GM18867 (cell line): ENCODE measurements around the gene ANKRD34A.

Experiments
- ATAC-seq: cut with Tn5 transposase; IDR thresholded peaks from one replicate; pipeline ENCODE4 v1.9.1; 2021; ENCODE audit warnings: mild to moderate bottlenecking, moderate library complexity; ENCODE audit not compliant: unreplicated experiment

ANKRD34A gene

DNA sequence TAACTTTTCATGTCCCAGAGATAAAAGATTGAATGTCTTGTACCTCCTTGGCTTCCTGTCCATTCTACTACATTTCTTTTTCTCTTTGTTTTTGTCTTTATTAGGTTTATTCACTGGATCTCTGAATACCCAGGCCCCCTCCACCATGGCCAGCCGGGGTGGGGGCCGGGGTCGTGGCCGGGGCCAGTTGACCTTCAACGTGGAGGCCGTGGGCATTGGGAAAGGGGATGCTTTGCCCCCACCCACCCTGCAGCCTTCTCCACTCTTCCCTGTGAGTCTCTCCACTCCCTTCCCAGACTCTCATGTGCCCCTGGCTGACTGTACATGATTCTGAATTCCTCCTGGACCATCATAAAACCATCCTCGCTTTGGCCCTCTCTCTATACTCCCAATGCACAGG lies 10.3 kb upstream of the ANKRD34A start:
- ATAC-seq: no peak

- ATAC-seq: no peak
Observed at GRCh38 chr1:145972580-145972979, 8.2 kb upstream of the ANKRD34A start.

DNA sequence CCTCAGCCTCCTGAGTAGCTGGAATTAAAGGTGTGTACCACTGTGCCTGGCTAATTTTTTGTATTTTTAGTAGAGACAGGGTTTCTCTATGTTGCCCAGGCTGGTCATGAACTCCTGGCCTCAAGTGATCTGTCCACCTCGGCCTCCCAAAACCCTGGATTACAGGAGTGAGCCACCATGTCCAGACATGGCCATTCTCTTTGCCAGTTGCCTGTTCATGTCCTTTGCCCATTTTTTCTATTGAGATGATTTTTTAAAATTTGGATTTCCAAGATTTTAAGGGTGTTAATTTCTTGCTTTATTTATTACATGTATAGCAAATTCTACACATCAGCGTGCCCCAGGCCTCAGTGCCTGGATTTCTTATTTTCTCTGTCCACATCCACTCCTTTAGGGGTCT lies 2.9 kb upstream of the ANKRD34A start:
- ATAC-seq: no peak

DNA sequence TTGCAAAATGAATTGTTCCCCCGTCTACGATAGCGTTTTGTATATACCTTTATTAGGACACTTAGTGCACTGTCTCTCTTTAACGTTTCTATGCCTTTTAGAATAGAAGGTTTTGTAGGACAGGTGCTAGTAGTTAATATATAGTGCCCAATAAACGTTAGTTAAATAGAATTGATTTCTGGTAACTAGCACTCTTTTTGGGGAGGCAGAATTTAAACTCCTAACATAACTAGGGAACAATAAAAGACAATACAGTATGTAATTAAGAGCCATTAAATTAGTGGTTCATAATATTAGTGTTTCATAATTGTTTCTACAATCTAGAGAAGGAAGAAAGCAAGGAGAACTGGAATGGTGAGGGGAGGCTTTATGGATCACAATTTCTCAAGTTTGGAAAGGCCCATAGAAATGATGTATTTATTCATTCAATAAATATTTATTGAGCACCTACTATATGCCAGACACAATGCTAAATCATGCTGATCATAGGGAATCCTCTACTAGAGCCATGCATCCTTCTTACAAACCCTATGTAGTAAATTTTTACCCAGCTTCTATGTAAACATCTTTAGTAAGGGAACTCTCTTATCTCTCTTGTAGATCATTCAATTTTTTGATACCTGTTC lies 857 bp upstream of the ANKRD34A start:
- no peak for ATAC-seq

DNA sequence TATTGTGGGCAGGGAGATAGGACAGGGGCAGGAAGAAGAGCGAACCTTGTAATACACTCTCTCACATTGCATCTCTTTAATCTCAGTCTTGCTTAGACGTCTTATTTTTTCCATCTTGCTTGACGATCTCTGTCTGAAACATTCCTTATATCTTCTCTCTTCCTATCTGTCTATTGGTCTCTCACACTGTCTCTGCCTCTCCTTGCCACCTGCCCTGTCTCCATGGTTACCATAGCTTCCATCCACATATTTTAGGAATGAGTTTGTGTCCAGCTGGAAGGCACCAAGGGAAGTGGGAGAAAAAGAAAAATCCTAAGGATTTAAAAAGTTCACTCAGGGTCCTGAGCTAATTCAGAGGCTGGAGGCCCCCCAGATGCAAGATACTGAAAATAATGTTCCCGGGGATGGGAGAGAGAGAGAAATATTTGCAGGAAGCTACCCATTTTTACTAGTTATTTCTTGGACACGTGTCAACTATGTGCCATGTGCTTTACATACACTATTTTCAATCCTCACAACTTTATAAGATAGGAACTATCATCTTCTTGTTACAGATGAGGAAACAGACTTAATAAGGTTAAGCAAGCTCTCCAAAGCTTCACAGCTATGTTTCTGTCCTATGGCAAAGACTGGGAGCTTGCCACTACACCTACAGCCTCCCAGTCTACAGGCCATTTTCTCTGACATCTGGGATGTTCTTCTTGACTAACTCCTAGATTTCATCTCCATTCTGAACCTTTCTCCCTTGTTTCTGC lies 933 bp downstream of the ANKRD34A start:
- ATAC-seq: no peak

DNA sequence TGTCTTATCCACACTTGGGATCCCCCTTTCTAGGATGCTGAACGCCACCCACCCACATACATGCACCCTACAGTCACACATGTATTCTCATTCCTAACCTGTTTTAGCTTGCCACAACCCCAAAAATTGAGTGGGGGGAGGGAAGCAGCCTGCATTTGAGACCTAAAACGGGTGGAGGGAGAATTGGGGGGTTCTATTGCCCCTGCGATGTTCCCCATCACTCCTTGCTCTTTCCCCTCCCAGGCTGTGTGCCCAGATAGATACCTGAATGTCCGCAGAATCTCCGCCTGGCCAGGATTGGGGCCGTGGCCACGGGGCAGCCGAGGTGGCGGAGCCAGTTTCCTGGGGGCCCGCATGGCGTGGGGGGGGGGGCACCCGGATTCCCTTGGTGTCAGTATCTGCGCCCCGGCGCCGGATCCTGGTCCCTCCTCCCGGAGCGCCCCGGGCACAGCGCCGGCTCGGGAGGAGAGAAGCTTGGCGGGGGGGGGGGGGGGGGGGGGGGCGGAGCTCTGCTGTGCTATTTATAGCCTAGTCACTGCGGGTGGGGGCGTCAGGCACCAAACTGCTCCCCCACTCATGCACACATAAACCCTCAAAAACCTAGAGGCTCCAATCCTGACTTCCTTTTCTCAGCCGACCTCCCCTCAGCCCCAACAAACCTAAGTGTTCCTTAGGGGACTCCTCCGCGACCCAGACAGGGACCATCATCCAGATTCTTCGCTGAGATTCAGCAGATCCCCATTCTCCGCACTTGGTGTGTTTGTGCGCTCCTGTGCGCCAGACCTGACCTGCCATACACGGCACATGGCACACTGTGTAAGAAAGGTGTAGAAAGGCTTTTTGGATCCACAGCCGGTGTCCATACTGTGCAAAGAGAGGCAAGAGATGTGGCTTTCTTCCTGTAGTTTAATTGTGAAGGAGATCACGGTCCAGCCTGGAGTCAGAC lies 1.9 kb downstream of the ANKRD34A start:
- ATAC-seq: no peak

- no peak for ATAC-seq
Observed at GRCh38 chr1:145961425-145962156, 2.8 kb downstream of the ANKRD34A start.

GRCh38 chr1:145961109-145961424 lies 3.3 kb downstream of the ANKRD34A start:
- ATAC-seq: no peak

DNA sequence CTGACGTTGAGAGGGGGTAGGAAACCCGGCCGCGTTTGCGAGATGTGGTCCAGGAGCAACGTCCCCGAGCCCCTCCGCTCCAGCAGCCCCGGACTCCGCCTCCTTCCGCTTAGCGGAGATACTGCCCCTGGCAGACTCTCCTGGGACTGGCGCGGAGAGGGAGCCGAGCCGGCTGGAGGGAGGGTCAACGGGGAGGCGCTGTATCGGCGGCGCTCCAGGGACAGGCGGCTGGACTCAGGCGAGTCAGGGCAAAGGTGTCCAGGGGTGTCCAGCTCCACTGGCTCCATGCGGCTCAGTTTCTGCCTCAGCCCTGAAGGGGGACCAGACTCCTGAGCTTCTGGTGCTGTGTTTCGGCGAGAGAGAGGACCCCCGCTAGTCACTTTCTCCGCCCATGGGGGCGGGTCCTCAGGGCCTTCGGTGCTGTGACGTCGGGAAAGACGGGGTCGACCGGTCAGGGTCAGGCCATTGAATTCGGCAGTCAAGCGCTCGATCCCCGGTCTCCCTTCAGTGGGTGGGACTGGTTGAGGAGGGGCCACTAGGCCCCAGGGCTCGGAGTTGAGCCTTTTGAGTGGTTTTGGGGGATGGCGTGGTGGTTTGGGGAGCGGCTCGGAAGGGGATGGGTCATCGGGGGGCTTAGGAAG lies 3.8 kb downstream of the ANKRD34A start:
- no peak for ATAC-seq

DNA sequence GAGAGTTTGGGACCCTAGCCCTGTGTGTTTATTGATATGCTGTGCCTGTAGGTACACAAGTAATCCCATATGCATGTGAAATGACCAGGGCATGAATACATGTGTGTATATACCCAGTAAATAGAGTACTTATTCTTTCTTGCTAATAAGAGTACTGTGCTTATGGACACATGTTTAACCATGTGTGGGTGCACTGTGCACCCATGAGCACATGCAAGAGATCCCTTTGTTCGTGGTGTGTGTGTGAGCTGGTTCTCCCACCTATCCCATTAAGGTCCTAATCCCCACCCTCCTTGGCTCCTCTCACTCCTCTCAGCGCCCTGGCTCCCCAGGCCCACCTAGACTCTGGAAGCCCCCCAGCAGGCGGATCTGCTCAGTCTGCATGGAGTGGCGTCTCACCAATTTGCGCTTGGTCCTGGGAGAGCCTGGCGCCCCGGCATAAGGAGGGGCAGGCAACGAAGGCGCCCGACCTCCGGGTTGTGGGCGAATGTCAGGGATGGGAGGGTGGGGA lies 4.4 kb downstream of the ANKRD34A start:
- ATAC-seq: no peak

DNA sequence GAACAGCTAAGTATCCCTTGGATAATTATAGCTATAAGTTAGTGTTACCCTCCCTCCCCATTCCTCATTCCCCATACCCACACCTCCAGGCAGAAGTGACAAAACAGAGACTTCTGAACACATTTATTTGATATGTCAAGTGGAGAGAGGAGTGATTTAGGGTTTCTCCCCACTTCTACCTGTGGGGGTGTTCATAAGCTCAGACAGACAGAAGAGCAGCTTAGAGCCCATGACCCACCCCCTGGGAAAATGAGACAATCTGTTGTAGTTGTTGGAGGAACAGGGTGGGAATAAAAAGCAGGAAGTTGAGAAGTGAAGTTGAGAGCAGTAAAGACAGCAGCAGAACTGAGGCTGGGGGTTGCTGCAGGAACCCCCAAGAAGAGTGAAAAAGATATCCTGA lies 5.0 kb downstream of the ANKRD34A start:
- ATAC-seq: no peak

- no peak for ATAC-seq
Observed at GRCh38 chr1:145958734-145959133, 5.6 kb downstream of the ANKRD34A start.

DNA sequence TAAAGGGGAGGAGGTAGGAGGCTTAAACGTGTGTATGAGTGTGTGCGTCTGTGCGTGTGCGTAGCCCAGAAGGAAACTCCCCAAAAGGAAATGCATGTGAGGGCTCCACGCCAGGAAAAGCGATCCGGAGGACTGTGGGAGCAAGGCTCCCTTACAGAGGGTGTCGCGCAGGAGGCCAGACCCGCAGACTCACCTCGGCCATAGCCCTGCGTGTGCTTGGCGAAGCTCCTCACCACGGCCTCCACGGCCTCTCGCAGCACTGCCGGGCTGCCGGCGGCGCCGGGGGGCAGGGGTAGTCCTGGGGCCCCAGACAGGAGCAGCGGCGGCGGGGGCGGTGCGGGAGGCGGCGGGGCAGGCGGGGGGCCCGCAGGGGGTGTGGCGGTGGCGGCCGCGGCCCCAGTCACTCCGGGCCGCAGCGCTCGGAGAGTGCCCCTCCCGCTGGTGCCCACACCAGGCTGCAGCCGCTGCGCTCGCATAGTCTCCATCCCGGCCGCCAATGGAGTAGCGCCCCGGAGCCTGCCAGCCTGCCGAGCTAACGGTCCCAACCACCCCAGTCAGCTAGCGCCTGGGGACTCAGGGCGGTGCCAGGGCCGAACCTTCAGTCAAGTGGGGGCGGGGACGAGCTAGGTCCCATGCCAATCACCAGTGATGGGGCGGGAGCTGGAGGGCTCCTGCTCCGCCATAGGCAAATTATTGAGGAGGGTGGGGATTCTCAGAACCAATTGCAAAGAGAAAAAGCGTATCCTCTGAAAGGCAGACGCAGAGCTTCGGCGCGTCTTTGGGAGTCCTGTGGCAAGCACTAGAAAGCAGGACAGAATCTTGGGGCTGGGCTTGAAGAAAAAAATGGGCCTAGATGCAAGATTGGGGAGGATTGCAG lies 6.7 kb downstream of the ANKRD34A start, which contains the start of gene LIX1L:
Gene LIX1L, minus strand, starts transcription at position 575 of the 877 bp plus-strand sequence. Its CDS starts 90 bp downstream, at position 485.
- ATAC-seq: peak; percentile 92

DNA sequence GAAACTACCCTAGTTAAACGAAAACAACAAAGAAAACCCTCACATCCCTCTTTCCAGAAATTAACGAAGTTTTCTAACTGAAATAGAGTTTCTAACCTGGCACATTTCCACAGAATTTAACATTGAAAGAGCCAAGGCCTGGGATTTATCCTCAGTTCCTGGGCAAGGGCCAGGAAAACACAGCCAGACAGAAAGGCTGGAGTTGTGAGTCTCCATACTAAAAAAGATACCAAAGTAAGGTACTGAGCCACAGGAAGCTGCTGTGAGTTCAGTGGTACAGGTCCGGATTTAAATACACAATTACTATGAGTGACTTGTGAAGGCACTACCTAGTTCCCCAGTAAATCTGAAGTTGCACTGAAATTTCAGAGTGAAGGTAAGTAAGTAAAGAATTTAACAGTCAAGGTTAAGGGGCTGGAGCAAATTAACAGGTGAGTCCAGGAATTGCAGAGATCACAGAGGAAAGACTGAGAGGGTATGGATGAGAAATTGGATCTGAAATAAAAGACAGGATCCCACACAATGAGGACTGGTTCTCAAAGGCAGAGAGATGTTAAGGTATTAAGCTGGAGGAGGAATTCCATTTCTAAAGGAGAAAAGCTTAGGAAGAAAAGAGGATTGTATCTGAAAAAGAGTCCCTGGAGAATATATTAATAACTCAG lies 7.5 kb downstream of the ANKRD34A start:
- ATAC-seq: no peak

DNA sequence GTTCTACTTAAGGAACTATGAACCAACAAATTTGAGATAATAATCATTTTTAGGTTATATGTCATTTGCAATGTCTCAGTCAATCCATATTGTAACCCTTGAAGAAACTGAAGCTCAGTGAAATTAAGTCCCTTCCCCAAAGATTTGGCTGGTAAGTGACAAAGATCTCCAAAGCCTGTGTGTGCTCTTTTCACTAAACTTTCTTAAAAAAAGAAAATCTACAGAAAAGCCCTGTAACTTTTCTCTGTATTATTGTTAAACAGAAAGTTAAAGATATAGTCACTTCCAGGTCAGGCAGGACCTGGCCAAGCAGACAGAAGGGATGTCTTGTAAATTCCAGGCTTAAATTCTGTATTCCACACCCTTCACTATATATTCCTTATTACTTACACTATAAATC lies 8.0 kb downstream of the ANKRD34A start:
- ATAC-seq: no peak

DNA sequence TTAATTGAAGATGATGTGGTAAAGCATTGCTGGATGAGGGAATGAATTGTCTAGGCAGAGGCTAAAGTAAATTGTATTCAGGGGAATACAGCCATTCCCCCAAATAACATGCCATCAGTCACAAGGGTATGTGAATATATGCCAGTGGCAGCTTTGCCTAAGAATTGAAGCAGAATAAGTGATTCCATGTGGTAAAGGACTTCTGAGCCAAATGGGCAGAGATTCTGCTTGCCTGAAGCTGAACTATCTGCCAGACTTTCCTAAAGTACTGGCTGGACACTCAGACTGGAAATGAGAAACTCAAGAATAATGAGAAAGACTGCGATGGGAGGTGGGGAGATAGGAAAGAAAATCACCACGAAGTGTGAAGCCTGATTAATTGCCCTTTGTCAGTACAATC lies 8.9 kb downstream of the ANKRD34A start:
- no peak for ATAC-seq

DNA sequence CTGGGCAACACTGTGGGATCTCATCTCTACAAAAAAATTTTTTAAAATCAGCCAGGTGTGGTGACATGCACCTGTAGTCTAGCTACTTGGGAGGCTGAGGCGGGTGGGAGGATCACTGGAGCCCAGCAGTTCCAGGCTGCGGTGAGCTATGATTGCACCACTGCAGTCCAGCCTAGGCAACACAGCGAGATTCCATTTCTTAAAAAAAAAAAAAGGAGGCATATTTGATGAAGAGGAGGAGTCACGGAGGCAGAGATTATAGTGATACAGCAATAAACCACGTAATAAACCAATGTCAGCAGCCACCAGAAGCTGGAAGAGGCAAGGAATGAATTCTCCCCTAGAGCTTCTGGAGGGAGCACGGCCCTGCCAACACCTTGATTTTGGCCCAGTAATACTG lies 10.5 kb downstream of the ANKRD34A start:
- ATAC-seq: no peak

- no peak for ATAC-seq
Observed at GRCh38 chr1:145952903-145953302, 11.5 kb downstream of the ANKRD34A start.

GRCh38 chr1:145951526-145951925 lies 12.8 kb downstream of the ANKRD34A start:
- no peak for ATAC-seq
